Keratinocyte (primary cell): Measurements from ENCODE around the gene PSG5. TPM values are rescaled to one million over a fixed set of nuclear protein-coding genes. Genes with fewer than 3 reads are reported as not detected.
"Not testable (repeated sequence)": the region's sequence is repeated elsewhere in the genome, so short reads cannot be mapped to it uniquely, and the experiment has no call there.

Experiments used
- DNase-seq: peaks from one replicate; pipeline ENCODE4 v3.0.0-alpha.2; 2011; ENCODE audit warnings: low read depth, missing footprints, low spot score
- FAIRE-seq: peaks from 2 replicates; lab custom pipeline; 2011; peaks lifted over from hg19 to GRCh38; lab: Jason Lieb, UNC
- H2AFZ ChIP-seq: 2 replicates; pipeline ENCODE4 v1.6.0; 2012; ENCODE audit warnings: low read length, control low read depth, inconsistent platforms; ENCODE audit not compliant: control insufficient read depth
- H3K27ac ChIP-seq: 2 replicates; pipeline ENCODE4 v1.5.1; 2011; ENCODE audit warnings: low read length; ENCODE audit not compliant: control insufficient read depth, insufficient read depth
- H3K27me3 ChIP-seq: 3 replicates; pipeline ENCODE4 v1.6.0; 2011; ENCODE audit warnings: low read length; ENCODE audit not compliant: control insufficient read depth, insufficient read depth; ENCODE audit errors: extremely low read depth
- H3K36me3 ChIP-seq, 2 experiments: 2 replicates in 1 of 2; 3 replicates in 1 of 2; pipeline ENCODE4 v1.5.1; 2011; ENCODE audit warnings: low read length in 2 of 2, mild to moderate bottlenecking in 1 of 2; ENCODE audit not compliant: control insufficient read depth in 2 of 2, insufficient read depth in 2 of 2; ENCODE audit errors: extremely low read depth in 1 of 2
- H3K4me1 ChIP-seq: 3 replicates; pipeline ENCODE4 v1.5.1; 2011; ENCODE audit warnings: low read length; ENCODE audit not compliant: control insufficient read depth, insufficient read depth; ENCODE audit errors: extremely low read depth
- H3K4me2 ChIP-seq: 3 replicates; pipeline ENCODE4 v1.6.0; 2011; ENCODE audit warnings: low read depth, low read length; ENCODE audit not compliant: control insufficient read depth, insufficient read depth; ENCODE audit errors: extremely low read depth
- H3K4me3 ChIP-seq, 3 experiments: fragments of 200-600 bp in 1 of 3; sonication (generic) in 1 of 3; 2 replicates in 2 of 3; 3 replicates in 1 of 3; pipeline ENCODE4 v1.5.1; 2011 to 2016; ENCODE audit warnings: low read length in 3 of 3, mild to moderate bottlenecking in 3 of 3, control low read depth in 2 of 3, inconsistent platforms in 1 of 3, low read depth in 1 of 3, mixed read lengths in 1 of 3, mixed run types in 1 of 3, moderate library complexity in 1 of 3; ENCODE audit not compliant: control insufficient read depth in 2 of 3, insufficient read depth in 2 of 3; ENCODE audit errors: extremely low read depth in 1 of 3
- H3K79me2 ChIP-seq: 2 replicates; pipeline ENCODE4 v1.6.0; 2012; ENCODE audit warnings: low read length; ENCODE audit not compliant: control insufficient read depth, insufficient read depth
- H3K9ac ChIP-seq: 3 replicates; pipeline ENCODE4 v1.6.0; 2011; ENCODE audit warnings: low read length; ENCODE audit not compliant: control insufficient read depth, insufficient read depth; ENCODE audit errors: extremely low read depth
- H3K9me1 ChIP-seq: 3 replicates; pipeline ENCODE4 v1.6.0; 2011; ENCODE audit warnings: low read length; ENCODE audit not compliant: control insufficient read depth, insufficient read depth; ENCODE audit errors: extremely low read depth
- H3K9me3 ChIP-seq: 2 replicates; pipeline ENCODE4 v1.5.1; 2012; ENCODE audit warnings: low read depth, low read length; ENCODE audit not compliant: control insufficient read depth
- H4K20me1 ChIP-seq: 3 replicates; pipeline ENCODE4 v1.6.0; 2011; ENCODE audit warnings: low read length; ENCODE audit not compliant: control insufficient read depth, insufficient read depth; ENCODE audit errors: extremely low read depth
- CTCF ChIP-seq, 3 experiments: IDR thresholded peaks in 1 of 3; conservative IDR thresholded peaks in 1 of 3; optimal IDR thresholded peaks in 1 of 3; 2 replicates in 2 of 3; 3 replicates in 1 of 3; pipeline versions ENCODE3 to v1.5.1; 2011; ENCODE audit warnings: low read length in 3 of 3, mild to moderate bottlenecking in 3 of 3, moderate library complexity in 2 of 3, control low read depth in 1 of 3, inconsistent platforms in 1 of 3; ENCODE audit not compliant: insufficient read depth in 2 of 3; ENCODE audit errors: extremely low read depth in 1 of 3
- EZH2 ChIP-seq: IDR thresholded peaks from one replicate; pipeline ENCODE4 v1.6.1; 2012; ENCODE audit warnings: inconsistent platforms, mild to moderate bottlenecking, low read length, moderate library complexity
- dilution Hi-C: fragments of 300-500 bp; cut with MboI; formaldehyde crosslinking; loops from one replicate; pipeline ENCODE4 v1.7.0; 2020; ENCODE audit warnings: low sequenced_read_pairs; ENCODE audit not compliant: extremely low pct_ligation_motif_present
- polyA plus RNA-seq, 5 experiments: library from polyadenylated mRNA; depleted of rRNA in 3 of 5; stranded (reverse) in 3 of 5; stranded (forward) in 1 of 5; unstranded in 1 of 5; fragments of >200 nt; gene quantifications; 1 replicate in 1 of 5; 2 replicates in 3 of 5; 3 replicates in 1 of 5; pipeline versions ENCODE4 v1.2.1 to v1.2.3, GENCODE V29; 2011 to 2012; ENCODE audit warnings: missing spikeins in 2 of 5, low read depth in 1 of 5, low replicate concordance in 1 of 5

PSG5 gene
- polyA plus RNA-seq, 1 donor (not counting 4 experiments of a cell fraction or from before 2014, with no cell fraction given): 5.2 TPM

DNA sequence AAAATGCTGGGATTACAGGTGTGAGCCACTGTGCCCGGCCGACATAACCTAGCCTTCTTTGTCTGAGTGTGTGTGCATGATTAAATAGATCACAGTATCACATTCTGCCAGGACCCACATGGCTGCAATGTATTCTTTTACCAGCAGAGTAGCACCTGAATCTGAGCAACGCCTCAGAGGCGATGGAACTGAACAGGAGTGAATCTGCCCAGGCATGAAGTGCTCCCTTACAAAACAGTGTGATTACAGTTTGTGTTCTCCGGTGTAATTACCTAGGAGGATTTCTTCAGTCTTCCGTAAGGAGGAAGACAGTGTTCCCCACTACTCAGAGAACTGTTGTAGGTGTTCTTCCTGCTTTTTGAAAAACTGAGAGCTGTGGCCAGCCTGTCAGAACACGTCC, 57.1 kb downstream of the PSG5 start:
- H3K9ac ChIP-seq: peak overlapping the region; percentile 1
- H3K4me3 ChIP-seq, H3K27me3 ChIP-seq, H3K9me3 ChIP-seq, H3K79me2 ChIP-seq, dilution Hi-C loops, H3K9me1 ChIP-seq, H2AFZ ChIP-seq, H4K20me1 ChIP-seq, H3K36me3 ChIP-seq: not testable (repeated sequence)
- peak overlapping the region; percentile 42 for H3K27ac ChIP-seq
- TF ChIP-seq CTCF (optimal IDR thresholded peaks at IDR 0.05 in 1 of 3, IDR thresholded peaks at IDR 0.05 in 1 of 3, conservative IDR thresholded peaks at IDR 0.05 in 1 of 3; ENCODE audit: extremely low read depth in 1 of 3, insufficient read depth in 2 of 3, low read length in 3 of 3): peak; percentile 10 to 38 (median 36)
- peak; percentile 98 for FAIRE-seq
- peak; percentile 64 for DNase-seq
- H3K4me1 ChIP-seq: peaks cover 58% of the 10 kb centered on the region
- H3K4me2 ChIP-seq: peak overlapping the region; percentile 60

DNA sequence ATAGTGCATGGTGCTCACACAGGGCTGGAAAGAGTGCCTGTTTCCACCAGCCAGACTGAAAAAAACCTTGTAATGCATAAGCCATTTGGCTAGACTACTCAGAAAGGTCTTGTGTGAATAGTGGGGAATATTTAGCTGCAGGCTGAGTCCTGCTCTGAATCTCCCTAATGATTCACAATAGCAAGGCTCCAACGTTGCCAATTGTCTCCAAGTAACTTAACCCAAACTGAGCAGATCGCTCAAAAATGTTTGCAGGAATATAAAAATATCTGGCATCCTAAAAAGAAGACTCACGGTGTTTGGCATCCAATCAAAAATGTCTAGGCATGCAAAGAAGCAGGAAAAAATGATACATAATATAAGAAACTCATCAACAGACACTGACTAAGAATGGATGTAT, 59.0 kb downstream of the PSG5 start:
- H3K36me3 ChIP-seq, dilution Hi-C loops, H3K9me1 ChIP-seq, H3K79me2 ChIP-seq, H4K20me1 ChIP-seq, H3K9me3 ChIP-seq, H3K27me3 ChIP-seq, H2AFZ ChIP-seq: not testable (repeated sequence)
- Histone ChIP-seq H3K4me1 (peaks cover 55% of the 10 kb centered on the region), H3K4me3 (peak overlapping the region in 1 of 3 experiments; percentile 41), H3K4me2 (peak overlapping the region; percentile 68), H3K9ac (peak overlapping the region; percentile 63), H3K27ac (peak overlapping the region; percentile 90)
- DNase-seq (peak; percentile 67), FAIRE-seq (peak; percentile 96)

DNA sequence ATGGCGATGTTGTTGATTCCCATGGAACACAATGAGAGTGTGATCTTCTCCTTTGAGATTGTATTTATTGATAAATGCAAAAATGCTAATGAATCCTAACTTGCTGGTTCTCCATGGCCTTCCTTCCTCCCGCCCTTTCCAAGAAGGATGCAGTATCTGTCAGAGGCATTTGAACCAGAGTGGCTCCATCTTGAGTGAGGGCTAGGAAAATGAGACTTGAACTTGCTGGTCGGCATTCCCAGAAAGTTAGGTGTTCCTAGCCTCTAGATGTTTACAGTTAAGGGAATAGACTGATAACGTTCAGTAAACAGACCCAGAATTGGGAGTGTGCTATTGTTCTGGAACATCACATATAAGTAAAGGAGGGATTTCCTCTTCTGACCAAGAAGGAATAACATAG, 59.6 kb downstream of the PSG5 start:
- H3K9ac ChIP-seq: peak overlapping the region; percentile 63

More for the DNA sequence above, 59.6 kb downstream of the PSG5 start:
- no peaks in the 10 kb centered on the region for H3K36me3 ChIP-seq
- no peak for DNase-seq
- H4K20me1 ChIP-seq: no peaks in the 10 kb centered on the region
- dilution Hi-C loops: no loop called here
- H3K9me3 ChIP-seq: no peaks in the 10 kb centered on the region
- no peaks in the 10 kb centered on the region for H3K27me3 ChIP-seq
- H3K27ac ChIP-seq: peak overlapping the region; percentile 90
- H3K4me1 ChIP-seq: peaks cover 57% of the 10 kb centered on the region
- no peak for FAIRE-seq
- H3K4me2 ChIP-seq: peak overlapping the region; percentile 68
- H3K4me3 ChIP-seq: no peak overlapping the region
- peak overlapping the region; percentile 25 for H2AFZ ChIP-seq
- H3K79me2 ChIP-seq: no peaks in the 10 kb centered on the region
- H3K9me1 ChIP-seq: no peaks in the 10 kb centered on the region
- no peak for TF ChIP-seq EZH2
- TF ChIP-seq CTCF (optimal IDR thresholded peaks at IDR 0.05 in 1 of 3, IDR thresholded peaks at IDR 0.05 in 1 of 3, conservative IDR thresholded peaks at IDR 0.05 in 1 of 3; ENCODE audit: extremely low read depth in 1 of 3, insufficient read depth in 2 of 3, low read length in 3 of 3): no peak
